Liver (tissue), 9 donors: ENCODE data around the gene PIGQ. TPM values are rescaled to one million over a fixed set of nuclear protein-coding genes. Genes with fewer than 3 reads are reported as not detected.

Experiments used
- DNase-seq: peaks from one replicate; pipeline ENCODE4 v3.0.0-alpha.2; 2017; ENCODE audit warnings: low spot score
- H3K27ac ChIP-seq, 2 donors: one replicate each; pipeline ENCODE4 v1.7.0; 2013; ENCODE audit warnings: inconsistent platforms in 2 of 2, low read length in 2 of 2, control low read depth in 1 of 2, low read depth in 1 of 2, mild to moderate bottlenecking in 1 of 2
- H3K27me3 ChIP-seq, 4 donors: one replicate each; pipeline versions ENCODE4 v1.6.1 to v1.7.0; 2013; ENCODE audit warnings: low read length in 3 of 4, inconsistent platforms in 1 of 4, mild to moderate bottlenecking in 1 of 4, moderate library complexity in 1 of 4; ENCODE audit not compliant: control insufficient read depth in 4 of 4, insufficient read depth in 4 of 4
- H3K36me3 ChIP-seq, 4 donors: one replicate each; pipeline versions ENCODE4 v1.6.1 to v1.7.0; 2013; ENCODE audit warnings: low read length in 3 of 4, mild to moderate bottlenecking in 3 of 4, low read depth in 1 of 4, moderate library complexity in 1 of 4; ENCODE audit not compliant: control insufficient read depth in 4 of 4, insufficient read depth in 3 of 4
- H3K4me1 ChIP-seq, 4 donors: one replicate each; pipeline versions ENCODE4 v1.6.1 to v1.7.0; 2013; ENCODE audit warnings: low read length in 3 of 4, mild to moderate bottlenecking in 3 of 4, moderate library complexity in 1 of 4; ENCODE audit not compliant: control insufficient read depth in 4 of 4, insufficient read depth in 4 of 4
- H3K4me3 ChIP-seq, 3 donors: one replicate each; pipeline versions ENCODE4 v1.6.1 to v1.7.0; 2013; ENCODE audit warnings: low read length in 3 of 3, control low read depth in 1 of 3, low read depth in 1 of 3, mild to moderate bottlenecking in 1 of 3
- H3K9ac ChIP-seq, 2 donors: one replicate each; pipeline ENCODE4 v1.7.0; 2013; ENCODE audit warnings: low read length in 2 of 2, mild to moderate bottlenecking in 2 of 2, moderate library complexity in 2 of 2, control low read depth in 1 of 2, low read depth in 1 of 2
- H3K9me3 ChIP-seq, 4 donors: one replicate each; pipeline versions ENCODE4 v1.6.1 to v1.7.0; 2013; ENCODE audit warnings: low read length in 3 of 4; ENCODE audit not compliant: control insufficient read depth in 4 of 4
- FOXA1 ChIP-seq: IDR thresholded peaks from 2 replicates; pipeline ENCODE4 v1.6.1; 2016; ENCODE audit warnings: antibody characterized with exemption
- FOXA2 ChIP-seq: IDR thresholded peaks from 2 replicates; pipeline ENCODE4 v1.6.1; 2016; ENCODE audit warnings: antibody characterized with exemption
- GABPA ChIP-seq, 2 donors: IDR thresholded peaks in 1 of 2; conservative IDR thresholded peaks in 1 of 2; 2 replicates each; pipeline ENCODE4 v1.6.1; 2016; ENCODE audit warnings: antibody characterized with exemption in 2 of 2, mild to moderate bottlenecking in 1 of 2, moderate library complexity in 1 of 2
- MAX ChIP-seq: IDR thresholded peaks from 2 replicates; pipeline ENCODE4 v1.6.1; 2016; ENCODE audit warnings: antibody characterized with exemption
- NR2F2 ChIP-seq: IDR thresholded peaks from 2 replicates; pipeline ENCODE4 v1.6.1; 2016; ENCODE audit warnings: antibody characterized with exemption
- RAD21 ChIP-seq, 2 donors: IDR thresholded peaks; 2 replicates each; pipeline ENCODE4 v1.6.1; 2016; ENCODE audit warnings: antibody characterized with exemption in 2 of 2, mild to moderate bottlenecking in 2 of 2
- REST ChIP-seq: IDR thresholded peaks from 2 replicates; pipeline ENCODE4 v1.6.1; 2016; ENCODE audit warnings: antibody characterized with exemption, mild to moderate bottlenecking
- RXRA ChIP-seq, 2 donors: IDR thresholded peaks; 2 replicates each; pipeline ENCODE4 v1.6.1; 2017 to 2018; ENCODE audit warnings: antibody characterized with exemption in 2 of 2, mild to moderate bottlenecking in 1 of 2
- SP1 ChIP-seq: IDR thresholded peaks from 2 replicates; pipeline ENCODE4 v1.6.1; 2018; ENCODE audit warnings: antibody characterized with exemption, mild to moderate bottlenecking
- WGBS: extraction: QIAGEN DNeasy Blood & Tissue Kit; methylation state at CpG from one replicate; pipeline ENCODE4 v1.1.7; 2013; 5-methylcytosine and 5-hydroxymethylcytosine counted together
- polyA plus RNA-seq, 2 donors: library from polyadenylated mRNA; stranded (reverse) in 1 of 2; unstranded in 1 of 2; fragments of 200-250 nt in 1 of 2; fragments of >200 nt in 1 of 2; fragmentation: Nextera tagmentation in 1 of 2; extraction: Ambion mirVana in 1 of 2; gene quantifications; one replicate each; pipeline versions ENCODE4 v1.2.1 to v1.2.3, GENCODE V29; 2013 to 2015
- total RNA-seq, 2 donors: library from RNA; depleted of rRNA; stranded (reverse); fragments of >200 nt; gene quantifications; one replicate each; pipeline ENCODE4 v1.2.3, GENCODE V29; 2014
- TF ChIP-seq, protein P1 (sequence below): IDR thresholded peaks from 2 replicates; pipeline ENCODE4 v1.6.1; 2016; ENCODE audit warnings: antibody characterized with exemption
- TF ChIP-seq, protein P2 (sequence below): IDR thresholded peaks from 2 replicates; pipeline ENCODE4 v1.6.1; 2016; ENCODE audit warnings: antibody characterized with exemption
- donor health status: healthy.
- donor health status: healthy.
- donor health status: healthy.
- donor health status: healthy.
- donor health status: healthy.

The PIGQ gene
- total and polyA plus RNA-seq, 4 donors = 16.8 to 144 (median 20.6) TPM

DNA sequence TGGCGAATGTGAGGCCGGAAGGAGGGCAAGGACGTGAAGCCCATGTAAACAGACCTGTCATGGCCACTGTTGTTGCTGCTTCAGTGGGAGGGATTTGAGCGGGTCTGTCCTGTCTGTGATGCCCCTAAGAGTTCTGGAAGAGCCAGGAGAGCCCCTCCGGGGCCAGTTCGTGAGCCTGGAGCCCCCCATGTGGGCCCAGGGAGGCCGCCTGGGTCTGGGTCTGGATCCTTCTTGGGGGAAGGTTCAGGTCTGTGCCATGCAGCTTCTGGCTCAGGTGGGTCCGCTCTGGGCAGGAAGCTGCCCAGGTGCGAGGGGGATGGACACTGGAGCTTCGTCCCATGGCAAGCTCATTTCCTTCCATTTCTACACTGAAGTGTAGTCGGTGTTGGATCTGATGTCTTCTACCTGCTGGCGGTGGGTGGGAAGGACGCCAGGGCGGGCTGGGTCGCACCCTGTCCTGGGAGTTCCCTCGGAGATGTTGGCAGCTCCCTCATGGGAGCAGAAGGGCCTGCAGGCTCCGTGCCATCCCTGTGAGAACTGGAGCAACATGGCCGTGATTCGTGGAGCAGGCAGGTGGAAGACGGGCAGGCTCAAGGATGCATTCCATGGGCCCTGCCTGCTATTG lies 49.8 kb downstream of the PIGQ start:
- WGBS = 90% methylated on average over 20 of the region's 20 CpGs
- H3K4me3 ChIP-seq = no peak overlapping the region
- no peaks in the 10 kb centered on the region for H3K27me3 ChIP-seq
- H3K9ac ChIP-seq = no peak overlapping the region
- DNase-seq = no peak
- H3K36me3 ChIP-seq = peaks cover 0 to 3% (median 2%) of the 10 kb centered on the region in 4 donors
- H3K4me1 ChIP-seq = peaks cover 0 to 18% (median 9%) of the 10 kb centered on the region in 4 donors
- H3K27ac ChIP-seq = no peak overlapping the region
- TF ChIP-seq, protein P1, sequence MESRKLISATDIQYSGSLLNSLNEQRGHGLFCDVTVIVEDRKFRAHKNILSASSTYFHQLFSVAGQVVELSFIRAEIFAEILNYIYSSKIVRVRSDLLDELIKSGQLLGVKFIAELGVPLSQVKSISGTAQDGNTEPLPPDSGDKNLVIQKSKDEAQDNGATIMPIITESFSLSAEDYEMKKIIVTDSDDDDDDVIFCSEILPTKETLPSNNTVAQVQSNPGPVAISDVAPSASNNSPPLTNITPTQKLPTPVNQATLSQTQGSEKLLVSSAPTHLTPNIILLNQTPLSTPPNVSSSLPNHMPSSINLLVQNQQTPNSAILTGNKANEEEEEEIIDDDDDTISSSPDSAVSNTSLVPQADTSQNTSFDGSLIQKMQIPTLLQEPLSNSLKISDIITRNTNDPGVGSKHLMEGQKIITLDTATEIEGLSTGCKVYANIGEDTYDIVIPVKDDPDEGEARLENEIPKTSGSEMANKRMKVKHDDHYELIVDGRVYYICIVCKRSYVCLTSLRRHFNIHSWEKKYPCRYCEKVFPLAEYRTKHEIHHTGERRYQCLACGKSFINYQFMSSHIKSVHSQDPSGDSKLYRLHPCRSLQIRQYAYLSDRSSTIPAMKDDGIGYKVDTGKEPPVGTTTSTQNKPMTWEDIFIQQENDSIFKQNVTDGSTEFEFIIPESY = no peak
- TF ChIP-seq SP1 (no peak), FOXA1 (no peak), RXRA (IDR thresholded peaks at IDR 0.05) (no peak), NR2F2 (no peak), RAD21 (IDR thresholded peaks at IDR 0.05) (no peak), REST (no peak), GABPA (IDR thresholded peaks at IDR 0.05 in 1 of 2, conservative IDR thresholded peaks at IDR 0.05 in 1 of 2) (no peak), FOXA2 (no peak), MAX (no peak)
- TF ChIP-seq, protein P2, sequence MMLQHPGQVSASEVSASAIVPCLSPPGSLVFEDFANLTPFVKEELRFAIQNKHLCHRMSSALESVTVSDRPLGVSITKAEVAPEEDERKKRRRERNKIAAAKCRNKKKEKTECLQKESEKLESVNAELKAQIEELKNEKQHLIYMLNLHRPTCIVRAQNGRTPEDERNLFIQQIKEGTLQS = no peak
- no peaks in the 10 kb centered on the region for H3K9me3 ChIP-seq

DNA sequence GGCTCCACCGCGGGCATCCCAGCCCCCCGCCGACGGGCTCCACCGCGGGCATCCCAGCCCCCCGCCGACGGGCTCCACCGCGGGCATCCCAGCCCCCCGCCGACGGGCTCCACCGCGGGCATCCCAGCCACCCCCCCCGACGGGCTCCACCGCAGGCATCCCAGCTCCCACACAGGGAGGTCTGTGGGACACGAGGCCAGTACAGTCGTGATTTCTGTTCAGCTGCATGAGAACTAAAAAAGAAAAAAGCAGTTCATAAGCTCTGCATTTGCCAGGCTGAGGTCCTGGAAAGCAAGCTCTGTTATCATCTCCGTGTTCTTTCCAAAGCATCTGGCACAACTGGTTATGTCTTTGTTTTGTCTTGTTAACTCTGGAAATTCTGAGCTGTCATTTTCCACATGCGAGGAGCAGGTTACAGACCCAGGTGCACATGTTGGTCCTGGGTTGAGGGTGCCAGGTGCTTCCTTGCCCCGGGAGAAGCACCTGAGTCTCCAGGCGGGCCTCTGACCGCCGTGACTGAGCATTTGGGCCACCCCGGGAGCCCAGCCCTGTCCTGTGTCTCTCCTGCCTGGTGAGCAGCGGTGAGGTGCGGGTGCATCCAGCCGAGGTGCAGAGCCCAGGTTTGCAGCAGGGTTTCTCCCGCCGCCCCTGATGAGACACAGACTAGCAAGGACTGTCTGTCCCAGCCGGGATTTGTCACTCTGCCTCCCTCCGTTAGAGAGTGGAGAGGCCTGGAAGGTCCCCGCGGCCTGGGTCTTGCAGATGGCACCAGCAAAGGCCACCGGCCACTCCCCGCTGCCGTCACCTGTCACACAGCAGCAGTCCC lies 51.1 kb downstream of the PIGQ start:
- TF ChIP-seq RXRA (IDR thresholded peaks at IDR 0.05) = no peak
- no peak for TF ChIP-seq SP1
- 93% methylated on average over 41 of the region's 41 CpGs for WGBS
- H3K27ac ChIP-seq = no peak overlapping the region
- H3K4me1 ChIP-seq = peaks cover 0 to 11% (median 6%) of the 10 kb centered on the region in 4 donors
- peaks cover 0 to 6% (median 3%) of the 10 kb centered on the region in 4 donors for H3K36me3 ChIP-seq
- H3K9me3 ChIP-seq = no peaks in the 10 kb centered on the region
- H3K4me3 ChIP-seq = no peak overlapping the region
- H3K27me3 ChIP-seq = no peaks in the 10 kb centered on the region
- H3K9ac ChIP-seq = no peak overlapping the region
- DNase-seq = no peak
